Measurements from ENCODE around the gene OR7A10.

GRCh38 chr19:14830702-14831101 lies 18.0 kb downstream of the OR7A10 start:
- no peak for TF ChIP-seq CTCF (IDR thresholded peaks at IDR 0.05; ENCODE audit: insufficient read depth, low read length)
- no peak for TF ChIP-seq POLR2AphosphoS5 (IDR thresholded peaks at IDR 0.05; ENCODE audit: low read depth)
- no peak for TF ChIP-seq REST (IDR thresholded peaks at IDR 0.05; ENCODE audit: insufficient replicate concordance, low read depth)

Measured in HL-60 (cell line).